LNCAP (cell line): ENCODE results near the gene PLA2G2D.

Experiments
- CTCF ChIP-seq: fragments of 450-650 bp; IDR thresholded peaks from 2 replicates; pipeline ENCODE4 v1.5.1; 2017; ENCODE audit warnings: mild to moderate bottlenecking

PLA2G2D gene

GRCh38 chr1:20120796-20121195 is 1.5 kb upstream of the PLA2G2D start:
- TF ChIP-seq CTCF = no peak

GRCh38 chr1:20117236-20117635 is 2.1 kb downstream of the PLA2G2D start:
- TF ChIP-seq CTCF = no peak

GRCh38 chr1:20115916-20116315 is 3.4 kb downstream of the PLA2G2D start:
- no peak for TF ChIP-seq CTCF

- TF ChIP-seq CTCF = no peak
These were observed 3.9 kb downstream of the PLA2G2D start for GRCh38 chr1:20115479-20115878.

- no peak for TF ChIP-seq CTCF
These were observed 5.2 kb downstream of the PLA2G2D start for GRCh38 chr1:20114021-20114648.

- no peak for TF ChIP-seq CTCF
These were observed 6.9 kb downstream of the PLA2G2D start for GRCh38 chr1:20112279-20113000.

- TF ChIP-seq CTCF = no peak
These were observed 7.9 kb downstream of the PLA2G2D start for GRCh38 chr1:20111452-20111851.

GRCh38 chr1:20110679-20111078 is 8.7 kb downstream of the PLA2G2D start:
- TF ChIP-seq CTCF = no peak
